Ishikawa (cell line): Measurements from ENCODE around the gene FMNL2.

Experiments
- CEBPB ChIP-seq: IDR thresholded peaks from 2 replicates; pipeline ENCODE4 v1.6.1; 2012
- EGR1 ChIP-seq: IDR thresholded peaks from 2 replicates; pipeline ENCODE4 v1.6.1; 2012
- EP300 ChIP-seq: IDR thresholded peaks from 2 replicates; pipeline ENCODE4 v1.6.1; 2012; ENCODE audit warnings: borderline replicate concordance
- FOXM1 ChIP-seq: IDR thresholded peaks from 2 replicates; pipeline ENCODE4 v1.6.1; 2012; ENCODE audit warnings: low read depth, borderline replicate concordance
- MAX ChIP-seq: IDR thresholded peaks from 2 replicates; pipeline ENCODE4 v1.6.1; 2012
- RAD21 ChIP-seq: IDR thresholded peaks from 2 replicates; pipeline ENCODE4 v1.6.1; 2012; ENCODE audit warnings: low read depth
- REST ChIP-seq: IDR thresholded peaks from 2 replicates; pipeline ENCODE4 v1.6.1; 2012; ENCODE audit warnings: low read depth, mild to moderate bottlenecking
- TAF1 ChIP-seq: IDR thresholded peaks from 2 replicates; pipeline ENCODE4 v1.6.1; 2012; ENCODE audit warnings: low read depth, mild to moderate bottlenecking
- TCF12 ChIP-seq: IDR thresholded peaks from 2 replicates; pipeline ENCODE4 v1.6.1; 2012; ENCODE audit warnings: low read depth
- TEAD4 ChIP-seq: IDR thresholded peaks from 2 replicates; pipeline ENCODE4 v1.6.1; 2012
- YY1 ChIP-seq: IDR thresholded peaks from 2 replicates; pipeline ENCODE4 v1.6.1; 2012; ENCODE audit warnings: low read depth

GRCh38 chr2:152646775-152647174 is 311.8 kb downstream of the FMNL2 start:
- TF ChIP-seq MAX: no peak
- TF ChIP-seq YY1: no peak
- no peak for TF ChIP-seq EP300
- TF ChIP-seq TEAD4: no peak
- no peak for TF ChIP-seq CEBPB
- no peak for TF ChIP-seq REST
- no peak for TF ChIP-seq TAF1
- TF ChIP-seq TCF12: no peak
- no peak for TF ChIP-seq FOXM1
- no peak for TF ChIP-seq EGR1
- TF ChIP-seq RAD21: no peak
